PC-9 (cell line): ENCODE measurements around the gene ALKBH3.

Source experiments
- CTCF ChIP-seq: fragments of 200-600 bp; sonication (generic); conservative IDR thresholded peaks from 2 replicates; pipeline ENCODE4 v1.6.1; 2017; ENCODE audit warnings: mixed run types, antibody characterized with exemption, mild to moderate bottlenecking, moderate library complexity
- EZH2 ChIP-seq: fragments of 200-600 bp; sonication (generic); IDR thresholded peaks from 2 replicates; pipeline ENCODE4 v1.8.0; 2017; ENCODE audit warnings: antibody characterized with exemption, low read depth

- TF ChIP-seq CTCF (no peak), EZH2 (no peak)
These were observed 11.6 kb upstream of the ALKBH3 start for GRCh38 chr11:43868852-43869567.
